ENCODE results near the gene TMEM259. TPM values are rescaled to one million over a fixed set of nuclear protein-coding genes. Genes with fewer than 3 reads are reported as not detected.

TMEM259 gene
- total and polyA plus RNA-seq, 2 of the 13 experiments (the other 11 are each of a cell fraction or from before 2014, with no cell fraction given), result 64.7 to 164 TPM

- TF ChIP-seq ZBED4 (CRISPR knock-in tag; IDR thresholded peaks at IDR 0.05; ENCODE audit: borderline replicate concordance), result 0 out of 2 replicates have a peak, but pooled peaks have one; percentile 35
- TF ChIP-seq ZMAT3 (CRISPR knock-in tag; conservative IDR thresholded peaks at IDR 0.05), result peak; percentile 86; the same call in 1 of the 2 replicates
- TF ChIP-seq GRHL1 (CRISPR knock-in tag; conservative IDR thresholded peaks at IDR 0.05), result no peak
- TF ChIP-seq AKAP8 (CRISPR knock-in tag; IDR thresholded peaks at IDR 0.05), result peak; percentile 44
- TF ChIP-seq NR2F1 (CRISPR knock-in tag; IDR thresholded peaks at IDR 0.05), result no peak
- no peak for TF ChIP-seq ZNF841 (CRISPR knock-in tag; IDR thresholded peaks at IDR 0.05; ENCODE audit: borderline replicate concordance)
- peak; percentile 44; the same call in 1 of the 2 replicates for TF ChIP-seq PATZ1 (CRISPR knock-in tag; IDR thresholded peaks at IDR 0.05)
- peak; percentile 82; the same call in 1 of the 2 replicates for TF ChIP-seq SRY (CRISPR knock-in tag; IDR thresholded peaks at IDR 0.05)
- 0 out of 2 replicates have a peak, but pooled peaks have one; percentile 32 for TF ChIP-seq ZNF136 (CRISPR knock-in tag; IDR thresholded peaks at IDR 0.05; ENCODE audit: low read depth)
- no peak for TF ChIP-seq ADNP (CRISPR knock-in tag; IDR thresholded peaks at IDR 0.05)
- no peak; the same call in 1 of the 2 replicates for TF ChIP-seq ARID5B (CRISPR knock-in tag; IDR thresholded peaks at IDR 0.05)
- TF ChIP-seq FOXC1 (CRISPR knock-in tag; IDR thresholded peaks at IDR 0.05; ENCODE audit: borderline replicate concordance), result peak; percentile 50; the same call in 1 of the 2 replicates
- TF ChIP-seq KDM3A (CRISPR knock-in tag; IDR thresholded peaks at IDR 0.05; ENCODE audit: low read depth), result peak; percentile 36; the same call in 1 of the 2 replicates
- no peak; the same call in 1 of the 2 replicates for TF ChIP-seq ZFP36L1 (CRISPR knock-in tag; IDR thresholded peaks at IDR 0.05)
Measured at GRCh38 chr19:1050989-1051788, 30.3 kb upstream of the TMEM259 start (continued).

Measured in HepG2 (cell line).